Astrocyte (in vitro differentiated cells and primary cell): Measurements from ENCODE around the gene ANKIB1. TPM values are rescaled to one million over a fixed set of nuclear protein-coding genes. Genes with fewer than 3 reads are reported as not detected.

Experiments
- DNase-seq: peaks from one replicate; pipeline ENCODE4 v3.0.0-alpha.2; 2010; ENCODE audit warnings: low read depth
- FAIRE-seq: peaks from 2 replicates; lab custom pipeline; 2011; peaks lifted over from hg19 to GRCh38; lab: Jason Lieb, UNC
- H2AFZ ChIP-seq: 2 replicates; pipeline ENCODE4 v1.6.0; 2012; ENCODE audit warnings: low read depth, low read length, inconsistent platforms
- H3K27ac ChIP-seq: 2 replicates; pipeline ENCODE4 v1.5.1; 2011; ENCODE audit warnings: low read depth, low read length, inconsistent platforms
- H3K27me3 ChIP-seq: 2 replicates; pipeline ENCODE4 v1.6.0; 2011; ENCODE audit warnings: low read length, inconsistent platforms; ENCODE audit not compliant: insufficient read depth
- H3K36me3 ChIP-seq: 2 replicates; pipeline ENCODE4 v1.5.1; 2011; ENCODE audit warnings: low read length, inconsistent platforms; ENCODE audit not compliant: insufficient read depth
- H3K4me1 ChIP-seq: 2 replicates; pipeline ENCODE4 v1.5.1; 2011; ENCODE audit warnings: low read length, inconsistent platforms; ENCODE audit not compliant: insufficient read depth
- H3K4me2 ChIP-seq: 2 replicates; pipeline ENCODE4 v1.6.0; 2012; ENCODE audit warnings: low read length, inconsistent platforms
- H3K4me3 ChIP-seq: 2 replicates; pipeline ENCODE4 v1.5.1; 2011; ENCODE audit warnings: low read depth, mild to moderate bottlenecking, low read length, inconsistent platforms; ENCODE audit not compliant: insufficient read depth
- H3K79me2 ChIP-seq: 2 replicates; pipeline ENCODE4 v1.6.0; 2012; ENCODE audit warnings: mild to moderate bottlenecking, low read length, inconsistent platforms; ENCODE audit not compliant: insufficient read depth
- H3K9ac ChIP-seq: 2 replicates; pipeline ENCODE4 v1.6.0; 2012; ENCODE audit warnings: mild to moderate bottlenecking, low read length, inconsistent platforms
- H3K9me3 ChIP-seq: 2 replicates; pipeline ENCODE4 v1.5.1; 2012; ENCODE audit warnings: low read depth, mild to moderate bottlenecking, low read length, inconsistent platforms; ENCODE audit not compliant: insufficient read depth
- H4K20me1 ChIP-seq: 2 replicates; pipeline ENCODE4 v1.6.0; 2012; ENCODE audit warnings: low read length, inconsistent platforms; ENCODE audit not compliant: insufficient read depth
- H3K27ac Mint-ChIP-seq: one replicate; pipeline ENCODE4 v1.8.0; 2021; ENCODE audit warnings: mild to moderate bottlenecking, mixed read lengths; ENCODE audit not compliant: unreplicated experiment
- H3K27me3 Mint-ChIP-seq: one replicate; pipeline ENCODE4 v1.8.0; 2021; ENCODE audit warnings: low read depth, mixed read lengths; ENCODE audit not compliant: unreplicated experiment
- H3K36me3 Mint-ChIP-seq: one replicate; pipeline ENCODE4 v1.8.0; 2021; ENCODE audit warnings: low read depth, mixed read lengths; ENCODE audit not compliant: unreplicated experiment
- H3K4me1 Mint-ChIP-seq: one replicate; pipeline ENCODE4 v1.8.0; 2021; ENCODE audit warnings: low read depth, mixed read lengths; ENCODE audit not compliant: unreplicated experiment
- H3K4me3 Mint-ChIP-seq: one replicate; pipeline ENCODE4 v1.8.0; 2021; ENCODE audit warnings: mild to moderate bottlenecking, moderate library complexity, mixed read lengths; ENCODE audit not compliant: unreplicated experiment
- H3K9me3 Mint-ChIP-seq: one replicate; pipeline ENCODE4 v1.8.0; 2021; ENCODE audit warnings: mild to moderate bottlenecking, mixed read lengths; ENCODE audit not compliant: unreplicated experiment
- EZH2 ChIP-seq: IDR thresholded peaks from 2 replicates; pipeline ENCODE4 v1.6.1; 2012; ENCODE audit warnings: mild to moderate bottlenecking, low read length, inconsistent platforms; ENCODE audit not compliant: insufficient read depth
- total RNA-seq: library from RNA; stranded (reverse); gene quantifications from 2 replicates; pipeline ENCODE4 v1.2.1, GENCODE V29; 2021
- TF ChIP-seq, protein P1 (sequence below): IDR thresholded peaks from 2 replicates; pipeline ENCODE4 v1.5.1; 2011; ENCODE audit warnings: low read depth, mild to moderate bottlenecking, inconsistent platforms, low read length, moderate library complexity; ENCODE audit not compliant: insufficient read depth

The ANKIB1 gene
- total RNA-seq, 1 donor from 2014 or later: 83.3 TPM

DNA sequence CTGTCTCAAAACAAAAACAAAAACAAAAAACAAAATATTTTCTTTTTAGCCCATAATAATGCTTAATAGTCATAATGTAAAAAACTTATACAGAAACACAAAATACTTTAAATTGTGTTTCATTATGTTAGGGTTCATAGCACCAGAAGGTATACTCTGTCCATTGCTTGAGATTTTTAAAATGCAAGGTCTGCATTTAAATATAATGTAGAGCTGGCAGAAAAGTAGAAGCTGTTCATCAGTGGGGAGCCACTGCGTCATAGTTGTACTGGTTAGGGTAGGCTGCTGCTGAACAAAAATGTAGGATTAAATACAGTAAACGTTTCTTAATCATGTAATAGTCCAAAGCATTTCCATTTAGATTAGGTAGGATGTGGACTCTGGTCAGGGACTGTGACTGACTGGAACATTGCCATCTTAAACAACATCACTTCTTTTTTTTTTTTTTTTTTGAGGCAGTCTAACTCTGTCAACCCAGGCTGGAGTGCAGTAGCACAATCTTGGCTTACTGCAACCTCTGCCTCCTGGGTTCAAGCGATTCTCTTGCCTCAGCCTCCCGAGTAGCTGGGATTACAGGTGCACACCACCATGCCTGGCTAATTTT lies 85.2 kb downstream of the ANKIB1 start:
- Histone ChIP-seq H3K4me2 (no peak overlapping the region), H3K36me3 (no peaks in the 10 kb centered on the region), H3K9ac (no peak overlapping the region), H3K27me3 (no peaks in the 10 kb centered on the region), H3K9me3 (no peaks in the 10 kb centered on the region), H3K4me1 (no peaks in the 10 kb centered on the region), H3K4me3 (no peak overlapping the region), H2AFZ (no peak overlapping the region), H3K27ac (no peak overlapping the region), H4K20me1 (no peaks in the 10 kb centered on the region), H3K79me2 (no peaks in the 10 kb centered on the region)
- H3K9me3 Mint-ChIP-seq: peaks cover 2% of the 10 kb centered on the region
- no peaks in the 10 kb centered on the region for H3K4me1 Mint-ChIP-seq
- H3K4me3 Mint-ChIP-seq: no peak overlapping the region
- DNase-seq (no peak), FAIRE-seq (no peak)
- H3K27me3 Mint-ChIP-seq: no peaks in the 10 kb centered on the region
- H3K36me3 Mint-ChIP-seq: peaks cover 11% of the 10 kb centered on the region
- TF ChIP-seq, protein P1, sequence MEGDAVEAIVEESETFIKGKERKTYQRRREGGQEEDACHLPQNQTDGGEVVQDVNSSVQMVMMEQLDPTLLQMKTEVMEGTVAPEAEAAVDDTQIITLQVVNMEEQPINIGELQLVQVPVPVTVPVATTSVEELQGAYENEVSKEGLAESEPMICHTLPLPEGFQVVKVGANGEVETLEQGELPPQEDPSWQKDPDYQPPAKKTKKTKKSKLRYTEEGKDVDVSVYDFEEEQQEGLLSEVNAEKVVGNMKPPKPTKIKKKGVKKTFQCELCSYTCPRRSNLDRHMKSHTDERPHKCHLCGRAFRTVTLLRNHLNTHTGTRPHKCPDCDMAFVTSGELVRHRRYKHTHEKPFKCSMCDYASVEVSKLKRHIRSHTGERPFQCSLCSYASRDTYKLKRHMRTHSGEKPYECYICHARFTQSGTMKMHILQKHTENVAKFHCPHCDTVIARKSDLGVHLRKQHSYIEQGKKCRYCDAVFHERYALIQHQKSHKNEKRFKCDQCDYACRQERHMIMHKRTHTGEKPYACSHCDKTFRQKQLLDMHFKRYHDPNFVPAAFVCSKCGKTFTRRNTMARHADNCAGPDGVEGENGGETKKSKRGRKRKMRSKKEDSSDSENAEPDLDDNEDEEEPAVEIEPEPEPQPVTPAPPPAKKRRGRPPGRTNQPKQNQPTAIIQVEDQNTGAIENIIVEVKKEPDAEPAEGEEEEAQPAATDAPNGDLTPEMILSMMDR: no peak
- TF ChIP-seq EZH2: no peak
- no peak overlapping the region for H3K27ac Mint-ChIP-seq

DNA sequence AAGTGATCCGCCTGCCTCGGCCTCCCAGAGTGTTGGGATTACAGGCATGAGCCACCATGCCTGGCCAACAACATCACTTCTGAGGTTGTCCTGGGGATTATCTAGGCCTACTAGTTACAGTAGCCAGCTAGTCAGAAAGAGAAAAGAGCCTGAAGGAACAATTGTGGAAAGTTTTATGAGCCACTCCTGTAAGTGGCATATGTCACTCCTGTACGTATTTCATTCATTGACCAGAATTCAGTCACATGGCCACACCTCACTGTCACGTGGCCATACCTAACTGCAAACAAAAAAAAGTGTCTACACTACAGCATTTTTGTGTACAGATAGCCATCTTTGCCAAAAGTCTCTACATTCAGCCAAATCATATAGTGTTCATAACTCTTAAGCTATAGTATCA lies 85.7 kb downstream of the ANKIB1 start:
- H3K9me3 ChIP-seq: no peaks in the 10 kb centered on the region
- H3K36me3 Mint-ChIP-seq: peaks cover 11% of the 10 kb centered on the region
- no peaks in the 10 kb centered on the region for H3K27me3 ChIP-seq
- H3K4me2 ChIP-seq: no peak overlapping the region
- FAIRE-seq (no peak), DNase-seq (no peak)
- no peak overlapping the region for H3K27ac Mint-ChIP-seq
- H3K36me3 ChIP-seq: no peaks in the 10 kb centered on the region
- H3K4me3 ChIP-seq: no peak overlapping the region
- H3K79me2 ChIP-seq: no peaks in the 10 kb centered on the region
- no peaks in the 10 kb centered on the region for H3K27me3 Mint-ChIP-seq
- H3K27ac ChIP-seq: no peak overlapping the region
- H3K9me3 Mint-ChIP-seq: peaks cover 2% of the 10 kb centered on the region
- H3K4me1 Mint-ChIP-seq: peaks cover under 1% of the 10 kb centered on the region
- H2AFZ ChIP-seq: no peak overlapping the region
- H3K9ac ChIP-seq: no peak overlapping the region
- H4K20me1 ChIP-seq: peaks cover 3% of the 10 kb centered on the region
- no peak overlapping the region for H3K4me3 Mint-ChIP-seq
- H3K4me1 ChIP-seq: no peaks in the 10 kb centered on the region
- TF ChIP-seq, protein P1: no peak
- TF ChIP-seq EZH2: no peak

DNA sequence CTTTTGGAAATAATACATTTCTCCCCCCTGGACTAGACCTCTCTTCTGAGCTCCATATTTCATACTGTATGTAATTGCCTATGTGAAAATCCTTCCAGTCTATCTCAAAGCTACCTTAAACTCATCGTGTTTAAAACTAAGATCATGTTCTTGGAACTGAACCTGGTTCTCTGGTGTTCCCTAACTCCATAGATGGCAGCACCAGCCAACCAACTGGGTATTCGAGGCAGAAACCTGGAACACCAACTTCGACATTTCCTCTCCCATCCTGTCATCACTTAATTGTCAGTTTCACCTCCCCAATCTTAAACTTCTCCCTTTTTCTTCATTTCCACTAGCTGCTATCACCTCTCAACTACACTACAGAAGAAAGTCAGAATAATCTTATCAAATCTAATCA lies 87.0 kb downstream of the ANKIB1 start:
- H3K27me3 Mint-ChIP-seq: no peaks in the 10 kb centered on the region

More for the DNA sequence above, 87.0 kb downstream of the ANKIB1 start:
- Mint-ChIP-seq H3K4me1 (peaks cover 3% of the 10 kb centered on the region), H3K27ac (no peak overlapping the region), H3K9me3 (peaks cover 2% of the 10 kb centered on the region), H3K4me3 (no peak overlapping the region), H3K36me3 (peaks cover 11% of the 10 kb centered on the region)
- no peak overlapping the region for H3K27ac ChIP-seq
- no peaks in the 10 kb centered on the region for H3K4me1 ChIP-seq
- no peak overlapping the region for H3K4me2 ChIP-seq
- no peaks in the 10 kb centered on the region for H3K79me2 ChIP-seq
- TF ChIP-seq EZH2: no peak
- TF ChIP-seq, protein P1: no peak
- FAIRE-seq (no peak), DNase-seq (no peak)
- H3K36me3 ChIP-seq: no peaks in the 10 kb centered on the region
- no peak overlapping the region for H3K9ac ChIP-seq
- peaks cover 6% of the 10 kb centered on the region for H4K20me1 ChIP-seq
- no peak overlapping the region for H2AFZ ChIP-seq
- H3K4me3 ChIP-seq: no peak overlapping the region
- H3K27me3 ChIP-seq: no peaks in the 10 kb centered on the region
- no peaks in the 10 kb centered on the region for H3K9me3 ChIP-seq
